Measurements from ENCODE around the gene RAP1GAP.

RAP1GAP gene

GRCh38 chr1:21559788-21560567 is 109.2 kb downstream of the RAP1GAP start:
- no peak for DNase-seq (ENCODE audit: extremely low read depth, low read depth)
- H3K4me3 ChIP-seq (replicated peaks; ENCODE audit: low read depth, low read length) = no peak overlapping the region
- TF ChIP-seq, protein P1, sequence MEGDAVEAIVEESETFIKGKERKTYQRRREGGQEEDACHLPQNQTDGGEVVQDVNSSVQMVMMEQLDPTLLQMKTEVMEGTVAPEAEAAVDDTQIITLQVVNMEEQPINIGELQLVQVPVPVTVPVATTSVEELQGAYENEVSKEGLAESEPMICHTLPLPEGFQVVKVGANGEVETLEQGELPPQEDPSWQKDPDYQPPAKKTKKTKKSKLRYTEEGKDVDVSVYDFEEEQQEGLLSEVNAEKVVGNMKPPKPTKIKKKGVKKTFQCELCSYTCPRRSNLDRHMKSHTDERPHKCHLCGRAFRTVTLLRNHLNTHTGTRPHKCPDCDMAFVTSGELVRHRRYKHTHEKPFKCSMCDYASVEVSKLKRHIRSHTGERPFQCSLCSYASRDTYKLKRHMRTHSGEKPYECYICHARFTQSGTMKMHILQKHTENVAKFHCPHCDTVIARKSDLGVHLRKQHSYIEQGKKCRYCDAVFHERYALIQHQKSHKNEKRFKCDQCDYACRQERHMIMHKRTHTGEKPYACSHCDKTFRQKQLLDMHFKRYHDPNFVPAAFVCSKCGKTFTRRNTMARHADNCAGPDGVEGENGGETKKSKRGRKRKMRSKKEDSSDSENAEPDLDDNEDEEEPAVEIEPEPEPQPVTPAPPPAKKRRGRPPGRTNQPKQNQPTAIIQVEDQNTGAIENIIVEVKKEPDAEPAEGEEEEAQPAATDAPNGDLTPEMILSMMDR (IDR thresholded peaks at IDR 0.05; ENCODE audit: low read depth, low read length, missing control alignments) = no peak

GRCh38 chr1:21553116-21553926 is 115.8 kb downstream of the RAP1GAP start:
- no peak for DNase-seq (ENCODE audit: extremely low read depth, low read depth)
- TF ChIP-seq, protein P1 (IDR thresholded peaks at IDR 0.05; ENCODE audit: low read depth, low read length, missing control alignments) = no peak
- no peak overlapping the region for H3K4me3 ChIP-seq (replicated peaks; ENCODE audit: low read depth, low read length)

DNA sequence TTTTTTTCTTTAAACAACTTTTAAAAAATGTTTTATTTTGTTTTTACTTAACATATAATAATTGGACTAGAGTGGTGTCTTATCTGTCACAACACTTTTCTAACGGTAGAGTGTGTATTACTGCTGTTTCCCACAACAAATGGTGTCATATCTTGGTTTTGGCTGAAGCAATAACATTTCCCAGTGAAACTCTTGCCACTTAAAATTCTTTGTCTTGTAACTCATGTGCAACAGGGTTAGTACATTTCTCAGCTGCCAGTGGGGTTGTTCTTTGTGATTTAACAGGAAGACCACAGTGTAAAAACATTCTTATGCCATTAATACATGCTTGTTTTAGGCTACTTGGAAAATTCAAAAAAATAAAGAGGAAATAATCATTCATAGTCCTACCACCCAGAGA is 116.4 kb downstream of the RAP1GAP start:
- DNase-seq (ENCODE audit: extremely low read depth, low read depth) = no peak
- no peak overlapping the region for H3K4me3 ChIP-seq (replicated peaks; ENCODE audit: low read depth, low read length)
- TF ChIP-seq, protein P1 (IDR thresholded peaks at IDR 0.05; ENCODE audit: low read depth, low read length, missing control alignments) = no peak

GRCh38 chr1:21550866-21551475 is 118.2 kb downstream of the RAP1GAP start:
- H3K4me3 ChIP-seq (replicated peaks; ENCODE audit: low read depth, low read length) = no peak overlapping the region
- TF ChIP-seq, protein P1 (IDR thresholded peaks at IDR 0.05; ENCODE audit: low read depth, low read length, missing control alignments) = no peak

GRCh38 chr1:21550097-21550496 is 119.1 kb downstream of the RAP1GAP start:
- no peak overlapping the region for H3K4me3 ChIP-seq (replicated peaks; ENCODE audit: low read depth, low read length)
- DNase-seq (ENCODE audit: extremely low read depth, low read depth) = no peak
- TF ChIP-seq, protein P1 (IDR thresholded peaks at IDR 0.05; ENCODE audit: low read depth, low read length, missing control alignments) = no peak

More at GRCh38 chr1:21550866-21551475, 118.2 kb downstream of the RAP1GAP start:
- no peak for DNase-seq (ENCODE audit: extremely low read depth, low read depth)

GRCh38 chr1:21547876-21548275 is 121.3 kb downstream of the RAP1GAP start:
- TF ChIP-seq, protein P1 (IDR thresholded peaks at IDR 0.05; ENCODE audit: low read depth, low read length, missing control alignments) = no peak
- H3K4me3 ChIP-seq (replicated peaks; ENCODE audit: low read depth, low read length) = no peak overlapping the region
- no peak for DNase-seq (ENCODE audit: extremely low read depth, low read depth)

All from HFF-Myc (cell line).